Hepatocyte (in vitro differentiated cells): ENCODE results near the gene ADAP1. TPM values are rescaled to one million over a fixed set of nuclear protein-coding genes. Genes with fewer than 3 reads are reported as not detected.
"Not testable (repeated sequence)": the region's sequence is repeated elsewhere in the genome, so short reads cannot be mapped to it uniquely, and the experiment has no call there.

Experiments
- DNase-seq: peaks from one replicate; pipeline ENCODE4 v3.0.0-alpha.2; 2016; ENCODE audit warnings: low spot score
- H2AFZ ChIP-seq: fragments of 200-600 bp; sonication (generic); 2 replicates; pipeline ENCODE4 v1.6.0; 2016; ENCODE audit warnings: antibody characterized with exemption, mild to moderate bottlenecking
- H3K27ac ChIP-seq: fragments of 200-600 bp; sonication (generic); 2 replicates; pipeline ENCODE4 v1.5.1; 2016; ENCODE audit warnings: mild to moderate bottlenecking
- H3K27me3 ChIP-seq: fragments of 200-600 bp; sonication (generic); 2 replicates; pipeline ENCODE4 v1.6.1; 2016
- H3K36me3 ChIP-seq: fragments of 200-600 bp; sonication (generic); replicated peaks from 2 replicates; pipeline ENCODE4 v1.5.1; 2016; ENCODE audit warnings: low read depth; ENCODE audit not compliant: insufficient read depth
- H3K4me1 ChIP-seq: fragments of 200-600 bp; sonication (generic); 2 replicates; pipeline ENCODE4 v1.5.1; 2016; ENCODE audit warnings: mild to moderate bottlenecking, moderate library complexity; ENCODE audit not compliant: insufficient read depth
- H3K4me2 ChIP-seq: fragments of 200-600 bp; sonication (generic); 2 replicates; pipeline ENCODE4 v1.6.0; 2016
- H3K4me3 ChIP-seq: fragments of 200-600 bp; sonication (generic); 2 replicates; pipeline ENCODE4 v1.5.1; 2016; ENCODE audit warnings: mild to moderate bottlenecking
- H3K79me2 ChIP-seq: fragments of 200-600 bp; sonication (generic); 2 replicates; pipeline ENCODE4 v1.6.0; 2017; ENCODE audit warnings: mild to moderate bottlenecking
- H3K9me2 ChIP-seq: fragments of 200-600 bp; sonication (generic); replicated peaks from 2 replicates; pipeline ENCODE4 v1.6.0; 2017; ENCODE audit warnings: mild to moderate bottlenecking; ENCODE audit not compliant: insufficient read depth
- H3K9me3 ChIP-seq: fragments of 200-600 bp; sonication (generic); 2 replicates; pipeline ENCODE4 v1.5.1; 2016; ENCODE audit warnings: low read depth, mild to moderate bottlenecking
- H4K20me1 ChIP-seq: fragments of 200-600 bp; sonication (generic); 2 replicates; pipeline ENCODE4 v1.6.0; 2016; ENCODE audit warnings: mild to moderate bottlenecking; ENCODE audit not compliant: insufficient read depth, poor library complexity, severe bottlenecking
- EZH2 ChIP-seq: fragments of 200-600 bp; sonication (generic); IDR thresholded peaks from 2 replicates; pipeline ENCODE4 v1.6.1; 2016; ENCODE audit warnings: antibody characterized with exemption, mild to moderate bottlenecking, borderline replicate concordance
- EZH2phosphoT487 ChIP-seq: fragments of 200-600 bp; sonication (generic); IDR thresholded peaks from one replicate; pipeline ENCODE4 v1.6.1; 2018; ENCODE audit warnings: antibody characterized with exemption, mild to moderate bottlenecking, low read depth, moderate library complexity; ENCODE audit not compliant: unreplicated experiment, severe bottlenecking
- WGBS: methylation state at CpG from one replicate; pipeline ENCODE4 v1.1.6; 2016; ENCODE audit warnings: low lambda C conversion rate; ENCODE audit errors: missing lambda C conversion rate; 5-methylcytosine and 5-hydroxymethylcytosine counted together
- polyA plus RNA-seq: library from polyadenylated mRNA; unstranded; fragments of >200 nt; fragmentation: Nextera tagmentation; extraction: Ambion mirVana; gene quantifications from 2 replicates; pipeline ENCODE4 v1.2.1, GENCODE V29; 2016
- total RNA-seq: library from RNA; depleted of rRNA; stranded (reverse); fragments of >200 nt; gene quantifications from 2 replicates; pipeline ENCODE4 v1.2.3, GENCODE V29; 2014
- TF ChIP-seq, protein P1 (sequence below): fragments of 200-600 bp; sonication (generic); IDR thresholded peaks from 2 replicates; pipeline ENCODE4 v1.5.1; 2016; ENCODE audit warnings: antibody characterized with exemption, mild to moderate bottlenecking; ENCODE audit not compliant: poor library complexity

Gene ADAP1
- total and polyA plus RNA-seq, 2 experiments from 2014 or later: 25.6 to 35.7 TPM

GRCh38 chr7:873367-874002 lies 81.0 kb downstream of the ADAP1 start:
- Histone ChIP-seq H3K36me3 (no peaks in the 10 kb centered on the region), H3K4me1 (peaks cover 17% of the 10 kb centered on the region), H3K9me3 (no peaks in the 10 kb centered on the region), H3K79me2 (peaks cover 10% of the 10 kb centered on the region), H4K20me1 (peaks cover 6% of the 10 kb centered on the region), H3K27me3 (no peaks in the 10 kb centered on the region), H3K27ac (peak overlapping the region; percentile 98), H3K4me2 (peak overlapping the region; percentile 55), H3K4me3 (no peak overlapping the region), H3K9me2 (no peaks in the 10 kb centered on the region), H2AFZ (no peak overlapping the region)
- no peak for TF ChIP-seq EZH2phosphoT487
- TF ChIP-seq EZH2: no peak
- TF ChIP-seq, protein P1, sequence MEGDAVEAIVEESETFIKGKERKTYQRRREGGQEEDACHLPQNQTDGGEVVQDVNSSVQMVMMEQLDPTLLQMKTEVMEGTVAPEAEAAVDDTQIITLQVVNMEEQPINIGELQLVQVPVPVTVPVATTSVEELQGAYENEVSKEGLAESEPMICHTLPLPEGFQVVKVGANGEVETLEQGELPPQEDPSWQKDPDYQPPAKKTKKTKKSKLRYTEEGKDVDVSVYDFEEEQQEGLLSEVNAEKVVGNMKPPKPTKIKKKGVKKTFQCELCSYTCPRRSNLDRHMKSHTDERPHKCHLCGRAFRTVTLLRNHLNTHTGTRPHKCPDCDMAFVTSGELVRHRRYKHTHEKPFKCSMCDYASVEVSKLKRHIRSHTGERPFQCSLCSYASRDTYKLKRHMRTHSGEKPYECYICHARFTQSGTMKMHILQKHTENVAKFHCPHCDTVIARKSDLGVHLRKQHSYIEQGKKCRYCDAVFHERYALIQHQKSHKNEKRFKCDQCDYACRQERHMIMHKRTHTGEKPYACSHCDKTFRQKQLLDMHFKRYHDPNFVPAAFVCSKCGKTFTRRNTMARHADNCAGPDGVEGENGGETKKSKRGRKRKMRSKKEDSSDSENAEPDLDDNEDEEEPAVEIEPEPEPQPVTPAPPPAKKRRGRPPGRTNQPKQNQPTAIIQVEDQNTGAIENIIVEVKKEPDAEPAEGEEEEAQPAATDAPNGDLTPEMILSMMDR: peak; percentile 97
- peak; percentile 91 for DNase-seq
- WGBS: 37% methylated on average over 18 of the region's 18 CpGs

DNA sequence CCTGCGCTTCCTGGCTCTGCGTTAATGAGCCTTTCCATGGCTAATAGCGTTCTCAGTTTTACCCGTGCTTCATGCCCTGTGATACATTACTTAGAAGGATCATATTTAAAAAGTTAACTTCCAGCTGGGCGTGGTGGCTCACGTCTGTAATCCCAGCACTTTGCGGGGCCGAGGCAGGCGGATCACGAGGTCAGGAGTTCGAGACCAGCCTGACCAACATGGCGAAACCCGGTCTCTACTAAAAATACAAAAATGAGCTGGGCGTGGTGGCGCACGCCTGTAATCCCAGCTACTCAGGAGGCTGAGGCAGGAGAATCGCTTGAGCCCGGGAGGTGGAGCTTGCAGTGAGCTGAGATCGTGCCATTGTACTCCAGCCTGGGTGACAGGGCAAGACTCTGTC lies 81.8 kb downstream of the ADAP1 start:
- peaks cover 12% of the 10 kb centered on the region for H3K4me1 ChIP-seq
- H3K9me3 ChIP-seq: not testable (repeated sequence)

GRCh38 chr7:871900-872537 lies 82.5 kb downstream of the ADAP1 start:
- DNase-seq: no peak
- Histone ChIP-seq H4K20me1 (no peaks in the 10 kb centered on the region), H3K27ac (no peak overlapping the region), H3K9me3 (no peaks in the 10 kb centered on the region), H3K27me3 (no peaks in the 10 kb centered on the region), H3K36me3 (no peaks in the 10 kb centered on the region), H3K4me1 (peaks cover 12% of the 10 kb centered on the region), H3K4me3 (no peak overlapping the region), H3K4me2 (no peak overlapping the region), H3K79me2 (no peaks in the 10 kb centered on the region), H3K9me2 (no peaks in the 10 kb centered on the region), H2AFZ (no peak overlapping the region)
- TF ChIP-seq EZH2phosphoT487 (no peak), EZH2 (no peak)
- TF ChIP-seq, protein P1: no peak
- 91% methylated on average over 14 of the region's 14 CpGs for WGBS

More for the DNA sequence above, 81.8 kb downstream of the ADAP1 start:
- H3K79me2 ChIP-seq, H3K4me3 ChIP-seq, H3K36me3 ChIP-seq, H3K9me2 ChIP-seq, H2AFZ ChIP-seq, DNase-seq, H4K20me1 ChIP-seq, H3K27me3 ChIP-seq, H3K4me2 ChIP-seq: not testable (repeated sequence)
- peak overlapping the region; percentile 25 for H3K27ac ChIP-seq
- 94% methylated on average over 19 of the region's 19 CpGs for WGBS

- TF ChIP-seq, protein P1: no peak
- TF ChIP-seq EZH2phosphoT487: no peak
- TF ChIP-seq EZH2: no peak
- no peaks in the 10 kb centered on the region for H3K79me2 ChIP-seq
- no peaks in the 10 kb centered on the region for H3K27me3 ChIP-seq
- no peaks in the 10 kb centered on the region for H4K20me1 ChIP-seq
- H3K36me3 ChIP-seq: no peaks in the 10 kb centered on the region
- no peak overlapping the region for H2AFZ ChIP-seq
- WGBS: 97% methylated on average over 14 of the region's 14 CpGs
- H3K27ac ChIP-seq: no peak overlapping the region
- H3K9me2 ChIP-seq: no peaks in the 10 kb centered on the region
- no peaks in the 10 kb centered on the region for H3K9me3 ChIP-seq
- H3K4me3 ChIP-seq: no peak overlapping the region
- DNase-seq: no peak
- no peak overlapping the region for H3K4me2 ChIP-seq
- H3K4me1 ChIP-seq: no peaks in the 10 kb centered on the region
Observed at GRCh38 chr7:869348-869747, 85.1 kb downstream of the ADAP1 start.
